Skeletal muscle cell (primary cell): ENCODE results near the gene KATNAL1.
A peak's percentile ranks its signal among the peaks of the same experiment; 100 is the strongest.
"Not testable (repeated sequence)": the region's sequence is repeated elsewhere in the genome, so short reads cannot be mapped to it uniquely, and the experiment has no call there.

Experiments
- DNase-seq: peaks from one replicate; pipeline ENCODE4 v3.0.0-alpha.2; 2010; ENCODE audit warnings: low read depth
- H3K4me3 ChIP-seq: 2 replicates; pipeline ENCODE4 v1.5.1; 2011; ENCODE audit warnings: low read depth, mild to moderate bottlenecking, control low read depth, low read length, moderate library complexity

The KATNAL1 gene

DNA sequence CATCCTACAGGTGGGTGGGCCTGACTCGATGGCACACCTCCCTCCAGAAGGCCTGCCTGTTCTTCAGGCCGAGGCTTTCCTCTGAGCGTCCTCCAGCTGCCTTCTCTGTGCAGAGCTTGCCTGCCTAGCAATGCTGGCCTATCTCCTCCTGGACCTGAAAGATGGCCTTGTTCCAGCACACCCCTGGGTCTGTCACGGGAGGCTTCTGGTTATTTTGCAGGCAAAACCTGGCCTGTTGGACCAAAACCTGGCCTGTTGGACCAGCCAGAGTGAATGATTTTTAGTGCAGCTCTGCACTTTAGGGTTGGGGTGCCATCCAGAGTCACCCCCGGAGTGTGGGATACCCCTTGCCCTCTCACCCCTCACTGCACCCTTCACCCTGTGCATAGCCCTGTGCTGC is 128.4 kb downstream of the KATNAL1 start:
- DNase-seq = no peak
- no peak overlapping the region for H3K4me3 ChIP-seq

DNA sequence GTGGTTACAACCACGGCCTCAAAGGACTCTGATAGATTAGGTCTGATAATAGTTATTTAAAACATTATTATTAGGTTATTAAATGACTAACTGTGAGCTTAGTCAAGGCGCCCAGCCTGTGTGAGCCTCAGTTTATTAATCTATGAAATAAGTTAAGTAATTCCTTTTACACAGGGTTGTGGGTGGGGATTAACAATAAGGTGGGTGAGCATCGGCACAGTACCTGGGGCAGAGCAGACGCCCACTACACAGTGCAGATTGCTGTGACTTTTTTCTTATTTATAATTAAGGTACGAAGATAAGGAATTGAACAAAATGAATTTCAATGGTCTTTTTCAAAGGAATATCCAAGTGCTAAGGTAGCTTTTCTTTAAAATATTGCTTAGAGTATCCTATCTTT is 132.2 kb downstream of the KATNAL1 start:
- H3K4me3 ChIP-seq = no peak overlapping the region
- no peak for DNase-seq

DNA sequence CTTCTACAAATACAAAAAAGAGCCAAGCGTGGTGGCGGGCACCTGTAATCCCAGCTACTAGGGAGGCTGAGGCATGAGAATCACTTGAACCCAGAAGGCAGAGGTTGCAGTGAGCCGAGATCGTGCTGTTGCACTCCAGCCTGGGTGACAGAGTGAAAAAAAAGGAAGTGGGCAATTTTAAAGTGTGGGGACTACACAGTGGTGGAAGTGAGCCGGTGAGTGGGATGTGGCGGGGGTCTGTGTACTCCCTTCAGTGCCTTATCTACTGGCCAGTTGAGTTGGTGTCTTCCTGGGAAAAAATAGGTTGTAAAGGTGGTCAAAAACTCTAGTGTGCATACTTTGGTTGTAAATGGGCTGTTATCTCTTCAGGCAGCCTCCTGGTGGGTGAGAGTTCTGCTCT is 133.1 kb downstream of the KATNAL1 start:
- not testable (repeated sequence) for H3K4me3 ChIP-seq, DNase-seq

DNA sequence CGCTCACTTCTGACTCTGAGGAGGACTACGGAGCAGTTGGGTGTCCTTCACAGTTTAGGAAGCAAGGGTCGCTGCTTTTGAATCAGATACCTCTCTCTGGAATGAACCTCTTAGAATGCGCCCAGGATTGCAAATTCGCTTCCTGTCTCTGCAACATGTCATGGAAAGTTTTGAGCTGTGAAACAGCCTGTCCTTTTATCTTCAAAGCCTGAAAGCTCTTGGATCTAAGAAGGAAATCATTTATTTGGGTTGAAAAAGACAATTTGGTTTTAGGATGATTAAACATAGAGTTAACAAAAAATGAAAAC is 134.1 kb downstream of the KATNAL1 start:
- DNase-seq = no peak
- H3K4me3 ChIP-seq = no peak overlapping the region

DNA sequence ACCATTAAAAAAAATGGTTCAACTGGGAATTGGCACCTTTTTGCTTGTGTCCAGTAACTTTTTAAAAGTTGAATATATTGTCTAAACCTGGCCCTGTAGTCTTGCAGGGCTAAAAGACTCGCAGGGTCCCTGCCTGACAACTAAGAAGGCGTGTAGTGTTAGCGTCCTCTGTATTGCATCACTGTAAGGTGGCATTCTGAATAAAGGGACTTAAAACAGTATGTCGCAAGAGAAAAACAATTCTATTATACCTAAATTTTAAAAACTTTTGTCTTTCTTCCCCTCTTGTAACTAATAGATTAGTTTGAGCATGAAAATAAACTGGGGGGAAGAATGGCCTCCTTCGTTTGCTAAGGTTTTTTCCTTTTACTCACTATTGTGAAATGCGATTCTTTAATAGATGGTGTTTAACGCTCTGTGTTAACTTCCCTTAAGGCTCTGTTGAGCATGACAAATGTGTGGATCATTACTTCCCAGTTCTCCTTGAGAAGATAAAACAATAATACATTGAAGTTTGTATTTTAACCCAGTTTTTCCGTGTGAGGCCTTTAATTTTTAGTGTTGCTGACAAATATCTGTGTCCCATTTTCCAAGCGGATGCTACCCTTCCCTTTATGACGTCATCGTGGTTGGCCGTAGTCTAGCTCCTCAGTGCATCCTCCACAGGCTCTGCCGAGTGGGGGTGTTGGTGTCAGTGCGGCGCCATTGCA is 134.6 kb downstream of the KATNAL1 start:
- no peak overlapping the region for H3K4me3 ChIP-seq
- DNase-seq = no peak

DNA sequence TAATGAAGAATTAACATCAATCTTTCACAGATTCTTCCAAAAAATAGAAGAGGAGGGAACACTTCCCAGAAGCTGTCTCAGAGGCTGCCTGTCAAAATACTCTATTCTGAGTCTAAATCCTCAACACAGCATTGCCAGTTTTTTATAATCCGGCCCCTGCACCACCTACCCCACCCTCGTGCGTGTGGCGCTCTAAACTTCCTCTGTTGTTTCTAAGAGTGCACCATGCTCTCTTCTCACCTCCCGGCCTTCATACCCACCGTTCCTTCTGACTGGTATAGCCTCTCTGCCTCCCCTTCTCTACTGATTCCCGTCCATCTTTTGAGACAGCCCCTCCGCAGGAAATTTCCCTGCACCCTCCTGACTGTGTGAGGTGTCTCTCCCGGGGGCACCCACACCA is 136.8 kb downstream of the KATNAL1 start:
- H3K4me3 ChIP-seq = no peak overlapping the region

DNA sequence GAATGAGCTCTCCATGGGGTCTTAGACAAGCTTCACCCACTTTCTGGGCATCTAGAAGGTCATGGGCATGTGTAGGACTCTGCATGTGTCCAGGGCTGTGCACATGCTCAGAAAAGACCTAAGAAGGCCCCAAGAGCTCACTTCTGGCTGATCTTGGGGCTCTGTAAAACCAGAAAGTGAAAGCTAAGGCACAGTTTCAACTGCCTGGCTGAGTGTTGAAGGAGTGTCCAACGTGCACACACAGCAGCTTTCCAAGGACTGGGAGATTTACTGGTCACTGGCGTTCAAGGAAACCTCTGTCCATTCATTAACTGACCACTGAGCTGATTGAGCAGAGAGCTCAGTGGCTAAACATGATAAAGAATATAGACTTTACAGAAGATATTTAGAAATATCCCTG is 137.9 kb downstream of the KATNAL1 start:
- no peak for DNase-seq
- no peak overlapping the region for H3K4me3 ChIP-seq

More for the DNA sequence above, 136.8 kb downstream of the KATNAL1 start:
- no peak for DNase-seq

DNA sequence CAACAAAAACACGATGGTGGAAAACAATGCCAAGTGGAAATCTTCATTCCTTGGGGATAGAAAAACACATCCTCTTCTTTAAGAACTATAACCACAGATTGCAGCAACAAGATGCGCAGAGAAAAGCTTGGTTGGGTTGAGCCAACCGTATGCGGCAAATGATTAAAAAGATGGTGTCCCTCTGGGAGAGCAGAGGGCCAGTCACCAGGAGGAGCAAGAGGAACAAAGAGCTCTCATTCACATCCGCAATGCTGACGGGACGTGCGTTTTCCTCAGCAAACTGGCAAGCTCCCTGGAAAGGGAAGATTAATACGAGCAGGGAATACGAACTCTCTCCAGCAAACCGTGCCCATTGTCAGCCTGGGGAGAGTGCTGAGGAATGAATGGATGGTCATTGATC is 141.6 kb downstream of the KATNAL1 start:
- H3K4me3 ChIP-seq = no peak overlapping the region
- no peak for DNase-seq

DNA sequence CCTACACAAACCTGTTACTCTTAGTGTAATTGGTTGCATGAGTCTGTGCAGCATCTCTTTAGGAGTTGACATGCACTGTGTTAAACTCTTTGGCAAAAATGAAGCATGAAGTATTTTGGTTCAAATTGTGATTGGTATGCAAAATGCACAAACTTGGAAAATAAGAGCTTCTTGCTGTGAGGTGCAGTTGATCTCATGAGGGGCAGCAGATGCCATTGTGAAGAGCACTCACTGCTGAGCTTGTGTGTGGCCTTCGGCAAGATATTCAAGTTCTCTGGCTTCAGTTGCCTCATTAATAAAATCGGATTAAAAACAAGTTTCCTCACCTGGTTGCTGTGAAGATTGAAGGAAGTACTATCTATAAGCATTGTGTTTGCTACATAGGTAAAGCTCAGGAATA is 142.3 kb downstream of the KATNAL1 start:
- no peak overlapping the region for H3K4me3 ChIP-seq
- no peak for DNase-seq

DNA sequence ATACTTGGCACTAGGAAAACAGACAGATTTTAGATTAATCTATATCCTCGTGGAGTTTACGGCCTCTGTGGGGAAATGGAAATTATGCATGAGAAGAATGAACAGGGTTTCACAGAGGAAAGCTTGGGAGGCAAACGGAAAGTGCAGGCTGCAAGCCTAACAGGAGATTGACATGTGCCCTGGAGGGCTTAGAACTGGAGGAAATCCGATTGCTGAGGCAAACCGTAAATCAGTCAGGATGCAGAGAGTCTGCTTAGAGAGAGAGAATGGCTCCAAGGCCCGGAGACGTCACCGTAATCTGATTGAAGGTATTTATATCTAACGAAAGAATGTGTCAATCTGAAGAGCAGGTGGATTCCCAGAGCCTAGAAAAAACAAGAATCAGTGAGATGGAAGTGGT is 143.2 kb downstream of the KATNAL1 start:
- H3K4me3 ChIP-seq = no peak overlapping the region
- no peak for DNase-seq

DNA sequence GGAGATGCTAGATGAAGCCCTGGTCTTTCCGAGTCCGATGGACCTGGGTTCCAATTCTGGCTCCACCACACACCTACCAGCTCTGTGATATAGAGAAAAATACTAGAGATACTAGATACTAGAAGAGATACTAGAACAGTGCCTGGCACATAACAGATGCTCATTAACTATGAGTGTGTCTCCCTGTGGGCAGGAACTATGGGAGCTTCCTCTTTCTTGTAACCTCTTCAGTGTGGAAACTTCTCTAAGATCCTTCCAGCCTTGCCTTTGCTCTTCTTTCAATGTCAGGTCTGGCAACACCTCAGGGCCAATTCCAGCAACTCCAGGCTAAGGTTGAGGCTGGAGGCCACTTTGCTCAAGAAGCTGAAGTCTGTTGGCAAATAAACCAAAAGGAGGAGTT is 143.9 kb downstream of the KATNAL1 start:
- no peak for DNase-seq
- no peak overlapping the region for H3K4me3 ChIP-seq

DNA sequence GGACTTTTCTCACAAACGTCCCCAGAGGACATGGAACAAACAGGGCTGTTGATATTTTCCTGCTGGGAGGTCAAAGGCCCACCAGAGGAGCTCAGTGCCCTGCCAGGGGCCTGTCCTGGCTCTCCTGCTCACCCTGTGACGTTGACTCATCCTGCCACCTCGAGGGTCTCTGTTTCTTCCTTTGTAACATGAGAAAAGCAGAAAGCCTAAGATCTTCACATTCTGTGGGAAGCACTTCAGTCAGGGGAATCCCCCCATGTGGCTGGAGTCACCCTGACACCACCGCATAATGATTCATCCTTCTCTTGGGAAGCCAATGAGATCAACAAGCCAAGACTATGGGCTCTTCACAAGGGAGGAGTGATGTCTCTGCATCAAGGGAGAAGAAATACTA is 147.9 kb downstream of the KATNAL1 start:
- H3K4me3 ChIP-seq = no peak overlapping the region
- peak; percentile 71 for DNase-seq

DNA sequence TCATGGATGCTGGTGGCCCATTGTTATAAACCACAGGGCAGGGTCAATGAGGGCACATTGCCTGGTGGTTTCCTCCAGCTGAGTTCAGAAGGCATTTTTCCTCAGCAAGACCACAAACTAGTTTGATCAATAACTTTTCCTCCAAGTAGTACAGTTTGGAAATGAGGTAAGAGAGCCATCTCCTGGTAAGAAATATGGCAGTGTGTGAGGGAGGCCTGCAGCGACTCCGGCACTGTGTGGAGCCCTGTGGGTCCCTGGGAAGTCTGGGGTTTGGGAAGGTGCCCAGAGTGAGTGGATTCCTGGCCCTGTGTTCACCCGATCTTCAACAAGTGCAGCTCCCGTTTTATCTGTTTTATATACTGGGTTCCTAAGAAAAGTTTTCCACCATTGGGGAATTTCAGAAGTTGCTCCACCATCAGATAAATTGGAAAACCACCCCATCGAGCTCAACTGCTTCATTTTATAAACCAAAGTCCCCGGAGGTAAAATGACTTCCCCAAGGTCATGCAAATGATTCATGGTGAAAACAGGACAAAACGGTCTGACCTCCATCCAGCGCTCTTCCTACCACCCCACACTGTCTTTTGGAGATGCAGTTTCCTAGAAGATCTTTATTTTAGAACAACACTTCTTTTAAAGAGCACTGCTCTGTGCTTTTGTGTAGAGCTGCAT is 148.4 kb downstream of the KATNAL1 start:
- DNase-seq = no peak
- H3K4me3 ChIP-seq = no peak overlapping the region

DNA sequence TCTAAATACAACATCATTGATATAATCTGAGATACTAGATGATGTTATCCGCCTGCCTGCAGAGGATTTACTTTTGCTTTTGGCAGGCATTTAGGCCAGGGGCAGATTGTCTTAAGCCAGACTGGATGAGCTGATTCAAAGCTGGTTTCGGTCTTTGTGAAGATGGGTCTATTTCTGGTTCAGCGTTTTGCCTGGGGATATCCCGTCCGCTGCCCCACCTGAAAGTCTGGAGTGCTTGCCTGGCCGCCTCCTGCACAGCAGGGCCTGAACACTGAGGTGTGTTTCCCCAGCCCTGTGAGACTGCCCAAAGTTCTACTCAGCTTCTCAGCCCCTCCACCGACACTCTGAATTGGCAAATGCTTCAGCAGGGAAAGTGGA is 149.7 kb downstream of the KATNAL1 start:
- DNase-seq = no peak
- no peak overlapping the region for H3K4me3 ChIP-seq

DNA sequence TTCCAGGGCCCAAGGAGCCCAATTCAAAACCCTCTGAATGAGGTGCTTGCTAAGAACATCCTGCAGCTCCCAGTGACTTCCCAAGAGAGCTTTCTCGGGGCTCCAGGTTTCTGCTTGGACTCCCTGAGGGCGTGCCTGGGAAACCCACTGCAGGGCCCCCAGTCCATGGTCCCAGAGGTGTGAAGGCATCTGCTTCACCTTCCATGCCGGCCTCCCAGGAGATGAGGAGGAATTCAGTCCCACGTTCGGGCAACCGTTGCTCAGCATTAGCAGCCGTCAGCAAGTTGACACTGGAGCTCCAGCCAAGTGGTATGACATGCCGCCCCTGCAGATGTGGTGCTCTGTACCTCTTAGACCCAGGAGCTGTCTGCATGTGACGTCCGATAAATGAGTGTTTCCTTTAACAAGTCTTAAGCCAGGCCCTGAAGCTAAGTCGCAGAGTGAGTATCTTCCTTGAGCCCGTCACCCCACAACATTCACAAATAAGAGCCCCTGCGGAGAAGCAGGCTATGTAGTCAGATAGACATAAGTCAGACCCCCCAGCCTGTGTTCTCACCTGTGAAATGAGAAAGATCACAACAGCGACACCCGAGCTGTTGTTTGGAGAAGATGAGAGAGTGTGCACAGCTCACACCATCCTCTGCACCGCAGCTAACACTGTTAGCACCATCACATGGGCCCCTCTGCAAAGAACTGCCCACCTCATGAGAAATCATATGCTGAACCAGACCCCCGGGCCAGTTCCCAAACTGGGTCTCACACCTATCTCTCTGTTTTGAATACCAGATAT is 150.3 kb downstream of the KATNAL1 start:
- H3K4me3 ChIP-seq = no peak overlapping the region
- no peak for DNase-seq

DNA sequence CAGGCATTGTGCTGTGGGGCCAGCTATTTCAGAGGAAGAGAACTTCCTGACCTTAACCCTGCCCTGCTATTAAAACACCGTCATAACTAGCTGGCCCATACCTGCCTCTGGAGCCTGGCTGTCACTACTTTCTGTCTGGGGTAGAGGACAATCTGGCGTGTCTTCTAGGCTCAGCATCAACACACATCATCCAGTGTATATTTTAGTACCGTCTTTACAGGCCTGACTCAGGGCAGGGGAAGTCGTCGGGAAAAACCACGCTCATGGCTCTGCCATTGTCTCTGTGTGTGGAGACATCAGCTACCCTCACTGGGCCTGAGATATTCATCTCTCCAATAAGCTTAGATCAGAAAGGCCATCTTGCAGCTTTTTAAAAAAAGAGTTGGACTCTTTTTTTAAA is 151.1 kb downstream of the KATNAL1 start:
- no peak overlapping the region for H3K4me3 ChIP-seq
- no peak for DNase-seq

DNA sequence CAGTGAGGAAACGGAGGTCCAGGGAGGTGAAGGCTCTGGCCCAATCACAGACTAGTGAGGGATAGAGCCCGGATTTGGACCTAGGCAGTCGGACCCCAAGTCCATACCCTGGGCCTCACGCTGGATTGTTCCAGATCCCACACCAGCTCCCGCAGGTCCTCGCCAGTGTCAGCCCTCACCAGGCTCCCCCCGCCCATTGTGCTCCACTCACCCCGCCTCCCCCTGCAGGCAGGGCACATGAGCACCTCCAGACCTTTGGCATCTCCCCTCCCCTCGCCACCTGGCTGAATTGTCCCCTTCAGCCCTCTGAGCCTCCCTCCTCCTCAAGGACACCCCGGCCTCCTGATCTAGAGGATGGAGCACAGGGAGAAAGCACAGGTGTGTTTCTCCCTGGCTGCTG is 152.4 kb downstream of the KATNAL1 start:
- H3K4me3 ChIP-seq = no peak overlapping the region
- DNase-seq = no peak

DNA sequence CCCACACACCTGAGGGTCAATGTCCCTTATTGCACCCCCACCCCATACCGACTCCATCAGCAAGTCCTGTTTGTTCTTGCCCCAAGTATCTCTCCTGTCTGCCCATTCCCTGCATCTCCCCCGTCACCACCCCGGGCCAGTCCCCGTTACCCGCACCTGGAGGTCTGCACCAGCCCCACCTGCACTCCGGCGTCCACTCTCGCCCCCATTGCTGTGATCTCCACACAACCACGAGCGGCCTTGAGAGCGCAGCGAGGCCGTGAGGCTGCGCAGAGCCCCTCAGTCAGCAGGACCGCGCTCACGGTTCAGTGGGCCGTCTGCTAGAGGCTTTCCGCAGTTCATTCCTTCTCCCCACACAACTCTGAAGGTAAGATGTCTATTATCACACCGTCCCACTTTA is 152.8 kb downstream of the KATNAL1 start:
- no peak for DNase-seq
- H3K4me3 ChIP-seq = no peak overlapping the region

DNA sequence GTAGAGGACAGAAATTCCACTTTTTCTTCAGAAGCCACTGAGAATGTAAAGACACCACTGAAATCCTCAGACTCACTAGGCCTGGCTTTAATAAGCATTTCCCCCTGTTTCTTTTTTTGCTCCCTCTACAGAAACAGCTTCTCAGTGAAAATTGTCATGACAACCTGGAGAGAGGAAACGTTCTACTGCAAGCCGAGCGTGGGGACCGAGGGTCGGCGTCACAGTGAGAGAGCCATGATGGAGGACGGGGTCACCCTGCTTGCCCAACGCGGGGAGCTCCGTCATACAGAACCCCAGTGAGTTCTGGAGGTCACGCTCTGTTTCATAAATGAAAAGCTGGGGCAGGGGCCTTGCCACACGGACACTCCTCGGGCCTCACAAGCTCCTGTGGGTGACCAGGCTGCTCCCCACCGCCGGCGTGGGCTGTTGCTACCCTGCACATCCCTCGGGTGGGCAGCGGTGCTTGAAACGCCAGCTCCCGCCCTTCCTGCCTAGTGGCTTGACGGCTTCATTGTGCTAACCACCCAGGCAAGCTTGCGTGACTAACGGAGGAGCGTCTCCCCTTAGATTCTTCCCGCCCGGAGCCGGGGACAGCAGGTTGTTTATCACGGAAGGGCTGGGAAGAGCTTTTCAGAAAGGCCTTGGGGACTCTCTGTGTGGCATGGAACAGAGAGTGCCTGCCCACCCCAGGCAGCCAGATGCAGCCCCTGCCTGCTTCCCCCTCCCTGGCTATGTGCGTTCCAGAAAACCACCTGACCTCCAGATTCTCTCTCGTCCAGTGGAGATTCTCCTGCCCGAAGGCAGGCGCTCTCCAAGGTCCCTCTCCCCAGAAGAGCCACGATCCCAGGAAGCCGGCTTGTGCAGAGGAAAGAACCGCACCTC is 153.6 kb downstream of the KATNAL1 start:
- DNase-seq = no peak
- H3K4me3 ChIP-seq = no peak overlapping the region
